Thyroid gland (tissue), 4 donors: ENCODE results near the gene MAGI2. TPM values are rescaled to one million over a fixed set of nuclear protein-coding genes. Genes with fewer than 3 reads are reported as not detected.

Experiments
- DNase-seq, 2 donors: peaks; one replicate each; pipeline ENCODE4 v3.0.0-alpha.2; 2019
- H3K27ac ChIP-seq, 3 donors: fragments of 200-600 bp; sonication (generic); 1 replicate in 2 of 3; 2 replicates in 1 of 3; pipeline ENCODE4 v1.5.1; 2016 to 2019; ENCODE audit warnings: mild to moderate bottlenecking in 1 of 3, moderate library complexity in 1 of 3
- H3K27me3 ChIP-seq: fragments of 200-600 bp; sonication (generic); one replicate; pipeline ENCODE4 v1.5.1; 2019
- H3K36me3 ChIP-seq, 2 donors: fragments of 200-600 bp; sonication (generic); one replicate each; pipeline ENCODE4 v1.5.1; 2016 to 2019
- H3K4me1 ChIP-seq, 2 donors: fragments of 200-600 bp; sonication (generic); one replicate each; pipeline ENCODE4 v1.5.1; 2017 to 2019
- H3K4me3 ChIP-seq, 3 donors: fragments of 200-600 bp; sonication (generic); replicated peaks in 1 of 3; 1 replicate in 2 of 3; 2 replicates in 1 of 3; pipeline ENCODE4 v1.5.1; 2016; ENCODE audit warnings: mild to moderate bottlenecking in 1 of 3
- H3K9me3 ChIP-seq: fragments of 200-600 bp; sonication (generic); one replicate; pipeline ENCODE4 v1.5.1; 2017
- CTCF ChIP-seq, 6 experiments: fragments of 200-600 bp in 3 of 6; fragments of 450-650 bp in 3 of 6; sonication (generic) in 3 of 6; IDR thresholded peaks; one replicate each; pipeline ENCODE4 v1.5.1; 2016 to 2019; ENCODE audit warnings: antibody characterized with exemption in 6 of 6, mild to moderate bottlenecking in 2 of 6, inconsistent platforms in 1 of 6, moderate library complexity in 1 of 6
- POLR2A ChIP-seq, 2 donors: fragments of 450-650 bp; IDR thresholded peaks; one replicate each; pipeline ENCODE4 v1.6.1; 2017; ENCODE audit warnings: antibody characterized with exemption in 2 of 2, mild to moderate bottlenecking in 2 of 2, moderate library complexity in 1 of 2
- WGBS, 2 donors: methylation state at CpG; one replicate each; pipeline ENCODE4 v1.1.5; 2017; 5-methylcytosine and 5-hydroxymethylcytosine counted together
- intact Hi-C: fragments of 100-400 bp; cut with DNase I; formaldehyde crosslinking; loops from one replicate; pipeline ENCODE4 v1.15.1; 2023
- total RNA-seq, 4 donors: library from RNA; depleted of rRNA; stranded (reverse); fragments of >200 nt; gene quantifications; one replicate each; pipeline ENCODE4 v1.2.3, GENCODE V29; 2016

The MAGI2 gene
- total RNA-seq, 4 donors from 2014 or later = 20.7 to 31.1 (median 26.0) TPM

- Histone ChIP-seq H3K36me3 (no peaks in the 10 kb centered on the region), H3K27ac (no peak overlapping the region), H3K27me3 (no peaks in the 10 kb centered on the region), H3K4me3 (no peak overlapping the region), H3K9me3 (no peaks in the 10 kb centered on the region), H3K4me1 (no peaks in the 10 kb centered on the region)
- no peak for TF ChIP-seq POLR2A (IDR thresholded peaks at IDR 0.05)
- TF ChIP-seq CTCF (IDR thresholded peaks at IDR 0.05) = no peak
- DNase-seq = peak in 1 of 2 donors; percentile 11
- WGBS, 2 donors = 46 to 58% methylated on average over 3 of the region's 3 CpGs
- intact Hi-C loops = no loop called here
Measured at GRCh38 chr7:78345979-78346378, 1107.5 kb downstream of the MAGI2 start.

GRCh38 chr7:78345293-78345911 lies 1108.1 kb downstream of the MAGI2 start:
- WGBS, 2 donors = 86% methylated on average over 14 of the region's 14 CpGs
- Histone ChIP-seq H3K36me3 (no peaks in the 10 kb centered on the region), H3K4me1 (no peaks in the 10 kb centered on the region), H3K27ac (no peak overlapping the region), H3K4me3 (no peak overlapping the region), H3K9me3 (no peaks in the 10 kb centered on the region), H3K27me3 (no peaks in the 10 kb centered on the region)
- intact Hi-C loops = no loop called here
- DNase-seq = no peak
- no peak for TF ChIP-seq POLR2A (IDR thresholded peaks at IDR 0.05)
- no peak for TF ChIP-seq CTCF (IDR thresholded peaks at IDR 0.05)

GRCh38 chr7:78334426-78334825 lies 1119.0 kb downstream of the MAGI2 start:
- Histone ChIP-seq H3K4me1 (peaks cover 7 to 12% of the 10 kb centered on the region in 2 donors), H3K9me3 (no peaks in the 10 kb centered on the region), H3K4me3 (no peak overlapping the region), H3K27me3 (no peaks in the 10 kb centered on the region), H3K27ac (no peak overlapping the region), H3K36me3 (no peaks in the 10 kb centered on the region)
- intact Hi-C loops = no loop called here
- TF ChIP-seq POLR2A (IDR thresholded peaks at IDR 0.05) (no peak), CTCF (IDR thresholded peaks at IDR 0.05) (no peak)
- WGBS, 2 donors = 84 to 91% methylated on average over 3 of the region's 3 CpGs
- DNase-seq = no peak

GRCh38 chr7:78333530-78334425 lies 1119.7 kb downstream of the MAGI2 start:
- no peaks in the 10 kb centered on the region for H3K36me3 ChIP-seq
- TF ChIP-seq POLR2A (IDR thresholded peaks at IDR 0.05) = no peak
- TF ChIP-seq CTCF (IDR thresholded peaks at IDR 0.05) = no peak
- no peaks in the 10 kb centered on the region for H3K9me3 ChIP-seq
- WGBS, 2 donors = 73 to 80% methylated on average over 8 of the region's 8 CpGs
- no peak overlapping the region for H3K4me3 ChIP-seq
- peak; percentile 15 to 25 for DNase-seq
- intact Hi-C loops = no loop called here
- H3K4me1 ChIP-seq = peaks cover 7 to 12% of the 10 kb centered on the region in 2 donors
- no peaks in the 10 kb centered on the region for H3K27me3 ChIP-seq
- H3K27ac ChIP-seq = peak overlapping the region in 1 of 3 donors; percentile 31
